GM12878 (cell line): ENCODE data around the gene RASGRF1. TPM values are rescaled to one million over a fixed set of nuclear protein-coding genes. Genes with fewer than 3 reads are reported as not detected.

Experiments used
- ATAC-seq: fragments of 200-7000 bp; cut with Tn5 transposase; 3 replicates; pipeline ENCODE4 v1.9.1; 2020; ENCODE audit warnings: mild to moderate bottlenecking, moderate library complexity
- Bru-seq: library from RNA; stranded (reverse); fragments of 400-500 nt; gene quantifications from one replicate; lab custom pipeline; 2021; lab: Mats Ljungman, UMichigan
- BruChase-seq, 2 experiments: library from RNA; stranded (reverse); fragments of 400-500 nt; gene quantifications; one replicate each; lab custom pipeline; 2021; lab: Mats Ljungman, UMichigan
- BruUV-seq: library from RNA; stranded (reverse); fragments of 400-500 nt; replicated peaks from 2 replicates; lab custom pipeline; 2021; lab: Mats Ljungman, UMichigan
- CTCF ChIA-PET: fragments of 300-600 bp; sonication (Branson Sonifier 250); formaldehyde crosslinking; extraction: SDS; loops from one replicate; lab custom pipeline; 2021; ENCODE audit warnings: inconsistent platforms; lab: Yijun Ruan, JAX
- POLR2A ChIA-PET: fragments of 350-600 bp; formaldehyde crosslinking; extraction: SDS; loops from one replicate; lab custom pipeline; 2021; ENCODE audit warnings: inconsistent platforms; lab: Charles Lee
- RAD21 ChIA-PET: fragments of 300-600 bp; sonication (Branson Sonifier 250); formaldehyde crosslinking; loops from one replicate; lab custom pipeline; 2023; ENCODE audit warnings: antibody characterized with exemption; ENCODE audit not compliant: unreplicated experiment; lab: Charles Lee
- SMC1A ChIA-PET: fragments of 300-600 bp; sonication (Branson Sonifier 250); formaldehyde crosslinking; loops from one replicate; lab custom pipeline; 2023; ENCODE audit not compliant: unreplicated experiment, uncharacterized antibody; lab: Charles Lee
- DNase-seq: peaks from one replicate; pipeline ENCODE4 v3.0.0-alpha.2; 2011; ENCODE audit warnings: low read depth, low spot score
- FAIRE-seq: peaks from 3 replicates; lab custom pipeline; 2011; peaks lifted over from hg19 to GRCh38; lab: Jason Lieb, UNC
- H2AFZ ChIP-seq: 2 replicates; pipeline ENCODE4 v1.6.0; 2011; ENCODE audit warnings: low read depth, low read length, control low read depth; ENCODE audit not compliant: control insufficient read depth
- H3K27ac ChIP-seq: 2 replicates; pipeline ENCODE4 v1.5.1; 2011; ENCODE audit warnings: control low read depth; ENCODE audit not compliant: control insufficient read depth, insufficient read depth
- H3K27me3 ChIP-seq, 2 experiments: replicated peaks in 1 of 2; 2 replicates each; pipeline versions ENCODE4 v1.6.0 to v1.6.1; 2011; ENCODE audit warnings: low read length in 1 of 2; ENCODE audit not compliant: control insufficient read depth in 2 of 2, insufficient read depth in 2 of 2
- H3K36me3 ChIP-seq, 2 experiments: 2 replicates each; pipeline ENCODE4 v1.5.1; 2011; ENCODE audit warnings: low read length in 1 of 2; ENCODE audit not compliant: control insufficient read depth in 2 of 2, insufficient read depth in 2 of 2
- H3K4me1 ChIP-seq: 2 replicates; pipeline ENCODE4 v1.6.1; 2011; ENCODE audit warnings: mild to moderate bottlenecking, low read length, moderate library complexity, mixed read lengths; ENCODE audit not compliant: control insufficient read depth, insufficient read depth
- H3K4me2 ChIP-seq: 2 replicates; pipeline ENCODE4 v1.6.0; 2011; ENCODE audit warnings: control low read depth; ENCODE audit not compliant: control insufficient read depth, insufficient read depth
- H3K4me3 ChIP-seq: fragments of 200-600 bp; sonication (generic); 2 replicates; pipeline ENCODE4 v1.5.1; 2016
- H3K79me2 ChIP-seq: 2 replicates; pipeline ENCODE4 v1.6.0; 2011; ENCODE audit warnings: low read length; ENCODE audit not compliant: control insufficient read depth, insufficient read depth
- H3K9ac ChIP-seq: 2 replicates; pipeline ENCODE4 v1.8.0; 2011; ENCODE audit warnings: low read length, control low read depth, mixed read lengths; ENCODE audit not compliant: control insufficient read depth, insufficient read depth
- H3K9me3 ChIP-seq: replicated peaks from 3 replicates; pipeline ENCODE4 v1.5.1; 2011; ENCODE audit warnings: mild to moderate bottlenecking, low read length; ENCODE audit not compliant: control insufficient read depth, insufficient read depth
- H4K20me1 ChIP-seq: 2 replicates; pipeline ENCODE4 v1.6.0; 2011; ENCODE audit not compliant: control insufficient read depth, insufficient read depth
- CREB1 ChIP-seq: IDR thresholded peaks from 2 replicates; pipeline ENCODE4 v1.6.1; 2012; ENCODE audit warnings: low read depth, mild to moderate bottlenecking, inconsistent platforms
- HDAC6 ChIP-seq: fragments of 200-600 bp; sonication (generic); IDR thresholded peaks from one replicate; pipeline ENCODE4 v1.8.0; 2017; ENCODE audit warnings: antibody characterized with exemption; ENCODE audit not compliant: unreplicated experiment
- USF2 ChIP-seq: IDR thresholded peaks from 2 replicates; pipeline ENCODE4 v1.6.1; 2011; ENCODE audit warnings: low read depth, low read length, improper control_type of control experiment, borderline replicate concordance
- WGBS: methylation state at CpG from one replicate; pipeline ENCODE4 v1.1.6; 2016; ENCODE audit warnings: low lambda C conversion rate; ENCODE audit not compliant: insufficient replicate concordance, insufficient coverage; ENCODE audit errors: missing lambda C conversion rate; 5-methylcytosine and 5-hydroxymethylcytosine counted together
- in situ Hi-C: fragments of 300-500 bp; cut with MboI; formaldehyde crosslinking; loops from 9 replicates; pipeline ENCODE4 v1.14.3; 2018; ENCODE audit warnings: mixed read lengths
- intact Hi-C: fragments of 100-400 bp; cut with micrococcal nuclease; formaldehyde crosslinking; loops from one replicate; pipeline ENCODE4 v1.14.2; 2022; ENCODE audit not compliant: unreplicated experiment
- long read RNA-seq, 2 experiments: library from polyadenylated mRNA; unstranded; transcript quantifications; one replicate each; pipeline ENCODE4 v2.0.0, GENCODE V29; 2019 to 2020
- polyA minus RNA-seq, 3 experiments: library from RNA; depleted of rRNA, polyadenylated mRNA; stranded (reverse); fragments of >200 nt; gene quantifications; 2 replicates each; pipeline ENCODE4 v1.2.3, GENCODE V29; 2011
- polyA plus RNA-seq, 11 experiments: library from polyadenylated mRNA; depleted of rRNA in 4 of 11; unstranded in 6 of 11; stranded (reverse) in 5 of 11; fragments of >200 nt; fragmentation: Nextera tagmentation in 4 of 11; fragmentation: Illumina TruSeq in 1 of 11; extraction: Ambion mirVana in 4 of 11; extraction: Trizol in 1 of 11; gene quantifications; 1 replicate in 1 of 11; 2 replicates in 10 of 11; pipeline versions ENCODE4 v1.2.1 to v1.2.3, GENCODE V29; 2011 to 2016; ENCODE audit warnings: inconsistent platforms in 2 of 11, missing spikeins in 2 of 11, low read depth in 1 of 11
- total RNA-seq, 4 experiments: library from RNA; depleted of rRNA in 3 of 4; stranded (reverse); fragments of >200 nt in 3 of 4; fragmentation: Illumina TruSeq in 1 of 4; extraction: Trizol in 1 of 4; gene quantifications; 2 replicates each; pipeline versions ENCODE4 v1.2.1 to v1.2.3, GENCODE V29; 2013 to 2021

RASGRF1 gene
- total RNA-seq (2013; cell fraction: nucleolus; rRNA removed) = 0.56 and 0.65 TPM in 2 replicates
- total RNA-seq (2014; rRNA removed) = 1.3 and 1.6 TPM in 2 replicates
- 0.58 and 0.60 TPM in 2 replicates for total RNA-seq (2014; rRNA removed; fragmentation: Illumina TruSeq; extraction: Trizol)
- 0.85 and 1.1 TPM in 2 replicates for total RNA-seq (2021)
- polyA plus RNA-seq (2011; ENCODE audit: low read depth) = 0.81 TPM
- 0.68 and 0.87 TPM in 2 replicates for polyA plus RNA-seq (2011; rRNA removed)
- 0.42 and 0.87 TPM in 2 replicates for polyA plus RNA-seq (2011; cell fraction: cytosol; rRNA removed)
- polyA plus RNA-seq (2011; cell fraction: nucleus; rRNA removed) = 1.5 and 1.7 TPM in 2 replicates
- polyA plus RNA-seq (2012) = 0.88 and 0.90 TPM in 2 replicates
- 1.1 and 1.6 TPM in 2 replicates for polyA plus RNA-seq (2014; fragmentation: Illumina TruSeq; extraction: Trizol)
- polyA plus RNA-seq (2014; fragmentation: Nextera tagmentation; extraction: Ambion mirVana) = under 1 TPM; 0.20 to 0.21 TPM
- polyA plus RNA-seq (2014; rRNA removed) = 0.60 and 0.72 TPM in 2 replicates
- polyA plus RNA-seq (2016; fragmentation: Nextera tagmentation; extraction: Ambion mirVana) = 1 to 10 TPM; 1.1 to 1.9 TPM
- 0.44 and 1.4 TPM in 2 replicates for polyA minus RNA-seq (2011; rRNA and poly(A)+ RNA removed)
- polyA minus RNA-seq (2011; cell fraction: cytosol; rRNA and poly(A)+ RNA removed) = 0.52 and 1.1 TPM in 2 replicates
- polyA minus RNA-seq (2011; cell fraction: nucleus; rRNA and poly(A)+ RNA removed) = 0.60 and 1.7 TPM in 2 replicates
- percentile 27 among the genes with signal in this experiment for Bru-seq, nascent RNA
- percentile 15 among the genes with signal in this experiment for BruChase-seq, experiment 1, labeled RNA remaining after a 6-hour chase
- percentile 20 among the genes with signal in this experiment for BruChase-seq, experiment 2, labeled RNA remaining after a 2-hour chase
- long read RNA-seq, experiment 1 = 0 reads
- long read RNA-seq, experiment 2, partial matches to known transcripts = 0 of 3 reads
- long read RNA-seq, experiment 2, other reads (novel, unspliced or antisense) = 2 of 3 reads

- H3K4me2 ChIP-seq = no peak within 1 kb of the TSS
Observed at GRCh38 chr15:79090487-79091203, at the start of gene RASGRF1. Gene RASGRF1, minus strand, starts transcription at chr15:79090780. Its CDS starts 282 bp downstream, at chr15:79090498.

More at GRCh38 chr15:79090487-79091203, at the start of gene RASGRF1:
- no peaks in the 10 kb centered on the region for H3K79me2 ChIP-seq
- intact Hi-C loops = no loop called here
- DNase-seq (no peak), ATAC-seq (no peak)
- no TSS peak for BruUV-seq
- no peak within 1 kb of the TSS for H3K27ac ChIP-seq
- 2% methylated on average over 42 of the region's 61 CpGs for WGBS
- TF ChIP-seq HDAC6 (peak; percentile 85), CREB1 (no peak), USF2 (no peak)
- TF ChIP-seq, all 136 proteins: peak for 1
- RAD21 ChIA-PET = no interaction called here
- no peaks in the 10 kb centered on the region for H4K20me1 ChIP-seq
- SMC1A ChIA-PET = no interaction called here
- H3K4me1 ChIP-seq = no peaks in the 10 kb centered on the region; the same call in 1 of the 2 replicates
- POLR2A ChIA-PET = no interaction called here
- no peak within 1 kb of the TSS for H3K4me3 ChIP-seq
- in situ Hi-C loops = no loop called here
- H3K9me3 ChIP-seq = no peaks in the 10 kb centered on the region; the same call in 2 of the 3 replicates
- no peak within 1 kb of the TSS for H3K9ac ChIP-seq
- peaks cover 9 to 15% of the 10 kb centered on the region in 2 experiments for H3K27me3 ChIP-seq
- no peaks in the 10 kb centered on the region for H3K36me3 ChIP-seq
- FAIRE-seq = no peak
- CTCF ChIA-PET = interaction anchor here (0.7 kb wide), 1 partner anchor 514 kb away, joined by 3 read pairs; no protein-coding TSS in a partner anchor
- no peak within 1 kb of the TSS for H2AFZ ChIP-seq
